Islet of Langerhans (tissue), 1 donor: ENCODE measurements around the gene IL17RD.

Experiments used
- FAIRE-seq: peaks from one replicate; lab custom pipeline; 2011; peaks lifted over from hg19 to GRCh38; lab: Jason Lieb, UNC

Gene IL17RD

GRCh38 chr3:57130571-57131209 is 34.5 kb downstream of the IL17RD start:
- no peak for FAIRE-seq

DNA sequence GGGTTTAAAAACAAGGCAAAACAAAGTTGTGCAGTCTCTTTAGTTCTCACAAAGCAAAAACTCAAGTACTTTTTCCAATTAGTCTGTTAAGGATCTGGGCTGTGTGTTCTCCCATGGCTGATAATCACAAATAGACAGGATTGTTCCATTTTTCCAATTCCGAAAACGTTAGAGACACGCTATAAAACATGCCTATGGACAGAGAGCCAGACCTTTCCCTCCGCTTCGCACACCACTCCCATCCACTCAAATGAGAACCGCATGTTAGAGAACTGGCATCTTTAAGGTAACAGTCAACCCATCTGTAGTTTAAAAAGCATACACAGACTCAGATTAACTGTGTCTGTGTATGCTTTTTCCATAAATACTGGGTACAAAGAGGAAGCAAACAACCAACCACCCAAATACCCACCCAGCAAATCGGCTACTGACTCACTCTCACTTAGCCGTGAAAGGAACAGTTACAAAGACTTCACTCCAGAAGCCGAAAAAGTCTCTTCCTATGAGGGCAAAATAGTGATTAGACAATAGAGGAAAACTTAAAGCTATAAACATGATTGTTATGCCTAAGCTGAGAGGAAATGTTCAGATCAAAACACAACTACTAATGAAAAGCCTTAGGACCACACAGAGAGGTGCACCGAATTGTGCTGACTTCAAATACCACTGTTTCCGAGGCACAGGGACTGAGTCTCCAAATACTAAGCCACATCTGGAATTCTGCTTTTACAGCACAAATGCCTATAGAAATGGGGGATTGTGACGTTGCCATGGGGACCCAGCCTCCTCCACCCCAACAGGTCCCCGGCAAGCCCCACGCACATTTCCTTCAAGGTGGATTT is 36.1 kb downstream of the IL17RD start:
- no peak for FAIRE-seq

- FAIRE-seq: no peak
Measured at GRCh38 chr3:57127891-57128518, 37.1 kb downstream of the IL17RD start.

GRCh38 chr3:57126244-57126643 is 38.9 kb downstream of the IL17RD start:
- FAIRE-seq: no peak

DNA sequence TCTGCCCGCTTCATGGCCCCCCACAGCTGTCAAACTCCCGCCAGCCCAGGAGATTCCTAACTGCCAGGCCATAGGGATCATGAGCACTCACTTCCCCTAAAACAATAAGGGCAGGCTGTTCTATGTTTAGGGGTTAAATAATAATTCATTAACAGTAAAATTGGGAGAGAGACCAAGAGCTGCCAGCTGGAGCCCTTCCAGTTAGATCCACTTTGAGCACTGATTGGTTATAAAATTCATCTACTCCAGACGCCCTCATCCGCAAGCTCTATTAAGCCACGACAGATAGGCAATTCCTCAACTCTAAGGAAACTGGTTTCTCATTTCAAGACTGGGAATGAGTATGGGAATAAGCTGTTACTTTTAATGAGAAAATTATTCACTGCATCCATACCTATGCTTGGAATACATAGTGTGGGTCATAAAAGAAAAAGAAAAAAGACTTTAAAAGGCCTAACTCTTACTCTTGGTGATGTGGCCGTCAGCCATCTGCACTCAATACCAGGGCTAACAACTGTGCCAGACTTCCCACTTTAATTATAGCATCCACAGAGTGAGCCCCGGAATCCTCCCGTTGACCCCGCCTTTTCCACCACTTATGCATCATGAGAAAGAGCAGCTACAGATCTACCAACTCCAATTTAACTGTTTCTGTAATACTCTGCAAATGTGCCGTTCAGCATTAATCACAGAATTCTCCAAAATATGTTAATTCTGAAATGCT is 44.5 kb downstream of the IL17RD start:
- FAIRE-seq: no peak

- no peak for FAIRE-seq
Measured at GRCh38 chr3:57120040-57120439, 45.1 kb downstream of the IL17RD start.

DNA sequence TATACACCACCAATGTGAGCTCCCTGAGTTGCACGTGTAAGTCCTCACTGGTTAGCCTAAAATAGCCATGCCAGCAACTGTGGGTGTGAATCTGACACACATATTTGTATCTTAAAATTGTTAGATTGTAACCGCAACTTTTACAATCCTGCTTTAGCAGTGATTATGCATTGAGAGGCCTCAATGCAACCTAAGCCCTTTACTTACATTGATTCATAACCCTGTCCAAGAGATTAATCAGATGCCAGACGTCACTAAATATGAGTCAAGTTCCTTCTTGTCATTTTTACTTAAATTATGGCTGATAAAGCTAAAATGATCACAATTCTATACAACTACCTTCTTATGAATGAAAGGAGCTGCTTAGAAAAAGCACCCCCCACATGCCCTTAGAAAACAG is 46.9 kb downstream of the IL17RD start:
- no peak for FAIRE-seq

- FAIRE-seq: no peak
Measured at GRCh38 chr3:57116501-57116900, 48.7 kb downstream of the IL17RD start.

DNA sequence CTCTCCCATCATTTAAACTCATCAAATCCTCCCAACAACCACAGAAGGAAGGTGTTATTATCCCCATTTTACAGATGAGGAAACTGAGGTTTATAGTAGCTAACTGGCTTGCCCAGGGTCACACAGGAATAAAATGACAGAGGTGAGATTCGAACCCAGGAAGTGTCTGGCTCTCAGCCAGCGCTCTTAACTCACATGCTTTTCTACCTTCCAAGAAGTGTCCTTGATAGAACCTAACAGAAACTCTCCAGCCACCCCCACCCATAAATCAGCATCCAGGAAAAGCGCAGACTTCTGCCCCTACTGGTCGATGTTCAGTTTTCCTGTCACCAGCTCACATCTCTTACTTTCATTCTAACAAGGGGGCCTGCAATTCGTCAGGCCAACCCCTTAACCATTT is 52.9 kb downstream of the IL17RD start:
- no peak for FAIRE-seq

- no peak for FAIRE-seq
Measured at GRCh38 chr3:57110798-57111197, 54.4 kb downstream of the IL17RD start.

GRCh38 chr3:57110214-57110613 is 54.9 kb downstream of the IL17RD start:
- FAIRE-seq: no peak

- no peak for FAIRE-seq
Measured at GRCh38 chr3:57109437-57110199, 55.5 kb downstream of the IL17RD start.

GRCh38 chr3:57108684-57109083 is 56.5 kb downstream of the IL17RD start:
- FAIRE-seq: no peak

- FAIRE-seq: no peak
Measured at GRCh38 chr3:57105585-57105984, 59.6 kb downstream of the IL17RD start.

DNA sequence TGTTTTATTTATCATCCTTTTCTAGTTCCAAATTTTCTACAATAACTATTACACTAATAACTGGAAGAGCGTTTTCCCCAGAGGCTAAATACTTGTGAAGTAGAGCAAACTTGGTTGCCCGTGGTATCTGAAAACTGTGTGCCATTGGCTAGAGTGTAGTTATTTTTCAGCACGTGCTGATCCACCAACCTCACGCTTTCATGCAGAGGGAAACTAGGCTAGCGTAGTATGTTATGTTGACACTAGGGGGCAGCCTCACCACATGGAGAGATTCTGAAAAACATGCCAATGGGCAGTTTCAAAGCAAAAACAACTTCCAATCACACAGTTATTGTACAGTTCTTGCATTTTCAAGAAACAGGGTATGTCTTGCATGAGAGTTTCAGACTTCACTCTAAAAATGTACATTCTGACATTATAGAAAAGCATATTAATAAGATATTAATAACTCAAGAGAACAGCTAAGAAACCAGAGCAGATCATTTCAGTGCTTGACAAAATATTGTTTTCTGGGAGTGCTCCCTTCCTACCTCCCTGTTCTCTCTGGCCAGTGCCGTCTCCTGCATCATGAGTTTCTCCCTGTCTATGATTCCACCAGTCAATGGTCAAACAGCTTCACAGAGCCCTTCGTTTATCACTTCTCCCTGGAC is 65.0 kb downstream of the IL17RD start:
- peak; percentile 98 for FAIRE-seq

DNA sequence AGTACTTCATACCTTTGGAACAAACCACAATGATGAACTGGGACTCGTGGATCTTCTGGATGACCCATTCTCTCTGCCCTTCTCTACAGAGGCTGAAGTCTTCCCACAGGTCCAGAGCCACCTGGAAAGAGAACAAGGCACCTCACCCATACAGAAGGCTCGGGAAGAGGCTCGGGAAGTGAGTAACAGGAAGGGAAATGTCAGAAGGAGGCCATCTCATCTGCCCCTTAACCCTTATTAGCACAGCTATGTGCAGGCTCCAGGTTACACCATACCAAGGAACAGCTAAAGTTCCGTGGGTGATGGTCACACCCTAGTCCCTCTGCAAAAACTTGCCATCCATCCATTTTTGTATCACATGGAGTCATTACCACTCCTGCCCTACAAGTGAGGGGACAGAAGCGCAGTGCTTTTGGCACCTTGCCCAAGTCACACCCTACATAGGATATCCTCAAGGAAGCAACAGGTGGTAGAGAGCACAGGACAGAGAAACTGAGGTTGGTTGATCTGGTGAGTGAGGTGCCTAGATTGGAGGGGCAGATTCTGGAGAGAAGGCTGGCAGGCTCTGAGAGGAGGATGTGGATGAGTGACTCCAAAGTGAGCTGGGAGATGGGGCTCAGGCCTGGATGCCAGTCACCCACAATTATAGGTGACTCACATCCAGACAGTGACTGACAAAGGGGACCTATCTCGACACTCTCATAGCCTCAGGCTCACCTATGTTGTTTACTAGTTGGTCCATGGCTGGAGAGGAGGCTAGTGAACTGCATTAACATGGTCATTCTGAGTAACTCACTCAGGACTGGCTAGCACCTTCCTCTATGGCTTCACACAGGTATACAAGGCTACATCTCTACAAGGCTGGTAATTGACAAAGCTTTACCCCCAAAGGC is 66.5 kb downstream of the IL17RD start:
- no peak for FAIRE-seq

DNA sequence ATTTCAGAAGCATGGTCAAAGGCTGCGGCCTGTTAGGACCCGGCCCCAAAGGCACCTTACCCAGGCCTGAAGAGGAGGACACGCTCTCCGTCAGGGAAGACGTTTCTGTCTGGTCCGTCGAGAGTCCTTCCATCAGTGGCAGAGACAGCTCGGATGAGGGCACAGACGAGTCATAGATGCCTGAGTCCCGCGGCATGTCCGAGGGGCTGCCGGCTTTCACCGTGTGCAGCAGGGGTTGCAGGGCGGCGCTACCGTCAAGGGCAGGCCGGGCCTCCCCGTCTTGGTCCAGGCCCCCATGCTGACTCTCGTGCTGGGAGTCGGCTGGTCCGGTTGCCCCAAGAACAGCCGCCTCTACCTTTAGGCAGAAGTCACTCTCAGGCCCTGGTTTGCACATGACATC is 67.6 kb downstream of the IL17RD start:
- no peak for FAIRE-seq

DNA sequence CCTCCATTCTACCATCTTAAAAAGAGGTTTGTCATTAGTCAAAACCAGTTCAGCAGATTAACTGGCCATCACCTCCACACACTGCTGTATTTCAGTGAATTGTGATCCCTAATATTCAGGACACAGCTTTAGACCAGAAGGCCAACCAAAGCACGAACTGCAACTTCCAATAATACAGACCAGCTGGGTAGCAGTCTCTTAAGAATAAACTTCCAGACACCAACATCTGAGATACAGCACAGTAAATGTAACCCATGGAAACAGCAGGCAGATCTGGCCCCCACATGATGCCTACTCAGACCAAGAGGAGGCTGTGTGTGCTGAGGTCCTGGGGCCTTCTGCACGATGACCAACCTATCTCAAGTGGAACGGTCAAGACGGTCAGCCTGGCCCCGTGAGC is 69.8 kb downstream of the IL17RD start:
- no peak for FAIRE-seq

GRCh38 chr3:57094575-57094974 is 70.6 kb downstream of the IL17RD start:
- no peak for FAIRE-seq

DNA sequence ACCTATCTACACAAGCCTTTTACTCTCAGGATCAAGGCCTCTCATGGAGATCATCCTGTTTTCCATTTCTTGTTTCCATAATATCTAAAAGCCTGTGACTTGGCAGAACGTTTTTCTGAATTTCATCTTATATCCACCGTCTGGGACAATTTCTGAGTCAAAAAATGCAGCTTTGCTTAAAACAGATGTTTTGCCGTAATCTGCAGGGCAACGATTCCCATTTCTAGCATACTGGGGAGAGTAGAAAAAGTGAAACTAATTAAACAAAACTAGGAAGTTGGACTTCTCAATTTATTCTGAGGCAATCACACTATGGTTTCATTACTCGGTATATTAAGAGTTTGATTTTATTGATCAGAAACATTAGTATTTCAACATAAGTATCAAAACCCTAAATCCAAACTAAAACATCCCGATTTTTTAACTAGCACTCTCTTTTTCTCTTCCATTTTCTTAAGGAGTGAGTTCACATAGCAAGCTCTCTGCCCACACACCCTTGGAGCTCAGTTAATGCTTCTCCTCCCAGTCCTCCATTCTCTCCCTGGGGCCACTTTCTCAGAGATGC is 71.1 kb downstream of the IL17RD start:
- FAIRE-seq: no peak
